ENCODE results near the gene STH. TPM values are rescaled to one million over a fixed set of nuclear protein-coding genes. Genes with fewer than 3 reads are reported as not detected.

Gene STH
- total RNA-seq, 1 donor from 2014 or later = not detected

DNA sequence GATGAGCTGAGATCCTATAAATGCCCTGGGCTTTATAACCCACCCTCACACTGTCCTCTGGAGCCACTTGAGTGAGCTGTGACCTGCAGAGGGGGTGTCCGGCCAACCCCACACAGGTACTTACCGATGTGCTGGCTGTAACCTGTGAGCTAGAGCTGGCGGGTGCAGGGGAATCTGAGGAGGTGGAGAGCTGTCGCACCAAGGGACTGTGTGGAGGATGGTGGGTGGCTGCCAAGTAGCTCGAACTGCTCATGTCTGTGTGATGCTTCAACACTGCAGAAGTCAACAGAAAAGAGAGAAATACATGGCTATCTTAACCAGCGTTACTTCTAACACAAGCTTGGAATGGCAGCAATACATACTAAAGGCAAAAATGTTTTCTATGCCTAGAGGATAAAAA is 39.4 kb downstream of the STH start:
- H3K36me3 ChIP-seq = peaks cover 31% of the 10 kb centered on the region
- no peak for DNase-seq (ENCODE audit: low spot score)
- no peak overlapping the region for H3K4me2 ChIP-seq
- H3K79me2 ChIP-seq (ENCODE audit: low read depth) = peaks cover 29% of the 10 kb centered on the region
- Mint-ChIP-seq H3K4me3 (no peak overlapping the region), H3K27ac (no peak overlapping the region), H3K4me1 (no peaks in the 10 kb centered on the region), H3K9me3 (no peaks in the 10 kb centered on the region), H3K27me3 (ENCODE audit: insufficient read depth, low read depth) (peaks cover 2% of the 10 kb centered on the region), H3K36me3 (peaks cover 43% of the 10 kb centered on the region)
- H3K4me1 ChIP-seq = peaks cover 6% of the 10 kb centered on the region
- no peak overlapping the region for H2AFZ ChIP-seq (replicated peaks)
- no peaks in the 10 kb centered on the region for H3K27me3 ChIP-seq
- H3K4me3 ChIP-seq = no peak overlapping the region
- TF ChIP-seq, protein P1, sequence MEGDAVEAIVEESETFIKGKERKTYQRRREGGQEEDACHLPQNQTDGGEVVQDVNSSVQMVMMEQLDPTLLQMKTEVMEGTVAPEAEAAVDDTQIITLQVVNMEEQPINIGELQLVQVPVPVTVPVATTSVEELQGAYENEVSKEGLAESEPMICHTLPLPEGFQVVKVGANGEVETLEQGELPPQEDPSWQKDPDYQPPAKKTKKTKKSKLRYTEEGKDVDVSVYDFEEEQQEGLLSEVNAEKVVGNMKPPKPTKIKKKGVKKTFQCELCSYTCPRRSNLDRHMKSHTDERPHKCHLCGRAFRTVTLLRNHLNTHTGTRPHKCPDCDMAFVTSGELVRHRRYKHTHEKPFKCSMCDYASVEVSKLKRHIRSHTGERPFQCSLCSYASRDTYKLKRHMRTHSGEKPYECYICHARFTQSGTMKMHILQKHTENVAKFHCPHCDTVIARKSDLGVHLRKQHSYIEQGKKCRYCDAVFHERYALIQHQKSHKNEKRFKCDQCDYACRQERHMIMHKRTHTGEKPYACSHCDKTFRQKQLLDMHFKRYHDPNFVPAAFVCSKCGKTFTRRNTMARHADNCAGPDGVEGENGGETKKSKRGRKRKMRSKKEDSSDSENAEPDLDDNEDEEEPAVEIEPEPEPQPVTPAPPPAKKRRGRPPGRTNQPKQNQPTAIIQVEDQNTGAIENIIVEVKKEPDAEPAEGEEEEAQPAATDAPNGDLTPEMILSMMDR (IDR thresholded peaks at IDR 0.05) = no peak
- TF ChIP-seq EZH2 (IDR thresholded peaks at IDR 0.05) (no peak), EZH2phosphoT487 (IDR thresholded peaks at IDR 0.05) (no peak)
- no peaks in the 10 kb centered on the region for H3F3A ChIP-seq (ENCODE audit: low read depth)
- peaks cover 32% of the 10 kb centered on the region for H4K20me1 ChIP-seq (ENCODE audit: low read depth)
- H3K9me3 ChIP-seq (ENCODE audit: low read depth) = no peaks in the 10 kb centered on the region
- H3K9ac ChIP-seq = no peak overlapping the region
- H3K27ac ChIP-seq = no peak overlapping the region

DNA sequence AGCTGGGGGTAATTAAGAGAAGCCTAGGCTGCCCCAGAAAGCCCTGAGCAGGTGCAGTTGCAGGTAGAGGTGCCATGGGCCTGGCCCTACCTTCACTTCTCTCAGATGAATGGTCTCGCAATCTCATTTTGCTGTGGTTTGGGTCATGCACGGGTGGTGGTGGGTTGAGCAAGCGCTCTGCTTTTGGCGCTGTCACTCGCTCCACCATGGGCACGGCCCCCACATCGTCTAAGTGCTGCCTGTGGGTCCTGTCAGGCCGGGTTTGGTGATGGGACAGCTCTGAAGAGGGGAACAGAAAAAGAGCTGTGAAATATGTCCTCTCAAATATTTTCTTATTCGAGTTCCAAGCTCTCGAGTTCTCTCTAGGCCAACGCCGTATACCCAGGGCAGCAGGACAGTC is 39.9 kb downstream of the STH start:
- peaks cover 31% of the 10 kb centered on the region for H3K36me3 ChIP-seq
- no peak overlapping the region for H3K4me2 ChIP-seq
- H3K27ac ChIP-seq = no peak overlapping the region
- H3K9ac ChIP-seq = no peak overlapping the region
- H3K4me1 Mint-ChIP-seq = no peaks in the 10 kb centered on the region
- H2AFZ ChIP-seq (replicated peaks) = no peak overlapping the region
- H3K9me3 ChIP-seq (ENCODE audit: low read depth) = no peaks in the 10 kb centered on the region
- peaks cover 36% of the 10 kb centered on the region for H4K20me1 ChIP-seq (ENCODE audit: low read depth)
- peaks cover 46% of the 10 kb centered on the region for H3K36me3 Mint-ChIP-seq
- peaks cover 6% of the 10 kb centered on the region for H3K4me1 ChIP-seq
- peaks cover 2% of the 10 kb centered on the region for H3K27me3 Mint-ChIP-seq (ENCODE audit: insufficient read depth, low read depth)
- no peak overlapping the region for H3K4me3 ChIP-seq
- no peaks in the 10 kb centered on the region for H3K9me3 Mint-ChIP-seq
- peaks cover 32% of the 10 kb centered on the region for H3K79me2 ChIP-seq (ENCODE audit: low read depth)
- H3K27me3 ChIP-seq = no peaks in the 10 kb centered on the region
- H3K27ac Mint-ChIP-seq = no peak overlapping the region
- H3F3A ChIP-seq (ENCODE audit: low read depth) = no peaks in the 10 kb centered on the region
- no peak for DNase-seq (ENCODE audit: low spot score)
- no peak overlapping the region for H3K4me3 Mint-ChIP-seq
- TF ChIP-seq EZH2 (IDR thresholded peaks at IDR 0.05) (no peak), EZH2phosphoT487 (IDR thresholded peaks at IDR 0.05) (no peak)
- TF ChIP-seq, protein P1 (IDR thresholded peaks at IDR 0.05) = no peak

DNA sequence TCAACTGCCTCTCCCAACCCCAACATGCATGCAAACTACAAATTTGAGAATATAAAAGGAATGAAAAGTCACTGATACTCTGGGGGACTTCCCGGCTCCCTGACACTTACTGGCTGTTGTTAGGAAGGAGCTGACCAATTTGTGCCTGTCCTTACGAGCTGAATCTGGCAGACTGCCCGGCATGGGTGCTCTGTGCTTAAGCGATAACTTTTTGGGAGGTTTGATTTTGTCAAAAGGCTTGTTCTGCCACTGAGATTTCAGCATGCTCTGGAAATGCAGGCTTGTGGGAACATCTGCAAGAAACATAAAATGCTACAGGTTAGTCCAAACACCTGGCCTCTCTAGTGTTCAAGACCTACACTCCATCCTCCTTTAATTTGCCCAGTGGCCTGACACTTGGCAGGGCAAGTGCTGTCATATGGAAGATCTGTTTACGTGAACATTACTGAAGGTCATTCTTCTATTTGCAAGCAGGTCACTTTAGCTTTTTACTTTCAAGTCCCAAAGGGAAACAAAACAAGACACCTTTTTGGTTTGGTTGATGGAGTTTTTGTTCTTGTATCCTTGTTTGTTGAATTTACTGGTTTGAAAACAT is 40.6 kb downstream of the STH start:
- H3K27me3 Mint-ChIP-seq (ENCODE audit: insufficient read depth, low read depth) = peaks cover 2% of the 10 kb centered on the region
- Histone ChIP-seq H4K20me1 (ENCODE audit: low read depth) (peaks cover 42% of the 10 kb centered on the region), H3K27ac (no peak overlapping the region), H3K9me3 (ENCODE audit: low read depth) (no peaks in the 10 kb centered on the region), H3K4me1 (peaks cover 9% of the 10 kb centered on the region), H3F3A (ENCODE audit: low read depth) (peaks cover 3% of the 10 kb centered on the region), H3K79me2 (ENCODE audit: low read depth) (peaks cover 32% of the 10 kb centered on the region), H3K9ac (no peak overlapping the region), H3K36me3 (peaks cover 31% of the 10 kb centered on the region), H2AFZ (replicated peaks) (no peak overlapping the region), H3K4me2 (no peak overlapping the region), H3K4me3 (no peak overlapping the region), H3K27me3 (no peaks in the 10 kb centered on the region)
- H3K27ac Mint-ChIP-seq = no peak overlapping the region
- DNase-seq (ENCODE audit: low spot score) = no peak
- H3K9me3 Mint-ChIP-seq = no peaks in the 10 kb centered on the region
- TF ChIP-seq EZH2 (IDR thresholded peaks at IDR 0.05) = no peak
- TF ChIP-seq, protein P1 (IDR thresholded peaks at IDR 0.05) = no peak
- TF ChIP-seq EZH2phosphoT487 (IDR thresholded peaks at IDR 0.05) = no peak
- H3K36me3 Mint-ChIP-seq = peaks cover 44% of the 10 kb centered on the region
- no peak overlapping the region for H3K4me3 Mint-ChIP-seq
- H3K4me1 Mint-ChIP-seq = peaks cover 5% of the 10 kb centered on the region

Measured in neural progenitor cell (in vitro differentiated cells).